H1 (cell line): ENCODE data around the gene TSHB. TPM values are rescaled to one million over a fixed set of nuclear protein-coding genes. Genes with fewer than 3 reads are reported as not detected.

Experiments
- CEBPB ChIP-seq: IDR thresholded peaks from 2 replicates; pipeline ENCODE4 v1.6.1; 2012; ENCODE audit warnings: low read depth, low read length
- CHD7 ChIP-seq: fragments of 300-600 bp; sonication (generic); IDR thresholded peaks from 2 replicates; pipeline ENCODE4 v1.7.1; 2012; ENCODE audit warnings: low read length, moderate library complexity, mild to moderate bottlenecking, inconsistent platforms; ENCODE audit not compliant: insufficient replicate concordance
- EGR1 ChIP-seq: IDR thresholded peaks from 2 replicates; pipeline ENCODE4 v1.6.1; 2011; ENCODE audit warnings: low read depth, low read length, borderline replicate concordance
- MAX ChIP-seq: IDR thresholded peaks from 2 replicates; pipeline ENCODE4 v1.6.1; 2012; ENCODE audit warnings: inconsistent platforms
- NANOG ChIP-seq: IDR thresholded peaks from 2 replicates; pipeline ENCODE4 v1.6.1; 2011; ENCODE audit warnings: low read length, low read depth, mild to moderate bottlenecking, inconsistent platforms; ENCODE audit not compliant: insufficient read depth, poor library complexity, severe bottlenecking
- TCF12 ChIP-seq: IDR thresholded peaks from 2 replicates; pipeline ENCODE4 v1.6.1; 2011; ENCODE audit warnings: low read depth, mild to moderate bottlenecking, low read length
- polyA plus RNA-seq, 7 experiments: library from polyadenylated mRNA; depleted of rRNA in 3 of 7; stranded (reverse) in 5 of 7; unstranded in 2 of 7; fragments of >200 nt in 5 of 7; fragments of 200-250 nt in 2 of 7; gene quantifications; 1 replicate in 5 of 7; 2 replicates in 1 of 7; 4 replicates in 1 of 7; pipeline versions ENCODE4 v1.2.1 to v1.2.3, GENCODE V29; 2011 to 2013; ENCODE audit warnings: missing spikeins in 2 of 7, mixed read lengths in 2 of 7
- total RNA-seq: library from RNA; stranded (reverse); fragmentation: NEBNext Ultra II Directional; extraction: Animal tissue kit (Norgen Biotek cat#: 25700); gene quantifications from 2 replicates; pipeline ENCODE4 v1.2.1, GENCODE V29; 2021

Gene TSHB
- total and polyA plus RNA-seq, 2 of the 8 experiments (the other 6 are each of a cell fraction or from before 2014, with no cell fraction given) = not detected

- TF ChIP-seq NANOG (no peak), CHD7 (no peak), CEBPB (no peak), TCF12 (no peak), MAX (no peak), EGR1 (no peak)
Observed at GRCh38 chr1:115077984-115078330, 48.3 kb downstream of the TSHB start (continued).
